Loucy (cell line): ENCODE data around the gene MN1.

ENCODE experiments used
- H2AFZ ChIP-seq: fragments of 200-600 bp; sonication (generic); 2 replicates; pipeline ENCODE4 v1.6.0; 2016; ENCODE audit warnings: antibody characterized with exemption, mild to moderate bottlenecking, low read length, moderate library complexity
- H3F3A ChIP-seq: fragments of 200-600 bp; 2 replicates; pipeline ENCODE4 v1.6.0; 2016; ENCODE audit warnings: antibody characterized with exemption, low read depth, mild to moderate bottlenecking
- H3K27me3 ChIP-seq: fragments of 200-600 bp; sonication (generic); 2 replicates; pipeline ENCODE4 v1.6.1; 2014; ENCODE audit warnings: low read length, mild to moderate bottlenecking; ENCODE audit not compliant: insufficient read depth, poor library complexity, severe bottlenecking
- H3K36me3 ChIP-seq: fragments of 200-600 bp; sonication (generic); 2 replicates; pipeline ENCODE4 v1.6.1; 2016; ENCODE audit warnings: low read length; ENCODE audit not compliant: insufficient read depth
- H3K4me1 ChIP-seq: fragments of 200-600 bp; sonication (generic); 2 replicates; pipeline ENCODE4 v1.5.1; 2014; ENCODE audit warnings: low read length, mild to moderate bottlenecking; ENCODE audit not compliant: insufficient read depth, poor library complexity, severe bottlenecking
- H3K4me2 ChIP-seq: fragments of 200-600 bp; sonication (generic); 2 replicates; pipeline ENCODE4 v1.6.0; 2014; ENCODE audit warnings: antibody characterized with exemption, low read length, low read depth, mild to moderate bottlenecking; ENCODE audit not compliant: poor library complexity, severe bottlenecking
- H3K4me3 ChIP-seq: fragments of 200-600 bp; sonication (generic); 2 replicates; pipeline ENCODE4 v1.5.1; 2014; ENCODE audit warnings: low read length, mild to moderate bottlenecking, mixed read lengths; ENCODE audit not compliant: poor library complexity, severe bottlenecking
- H3K79me2 ChIP-seq: fragments of 200-600 bp; sonication (generic); 2 replicates; pipeline ENCODE4 v1.6.1; 2014; ENCODE audit warnings: low read length; ENCODE audit not compliant: insufficient read depth
- H3K9ac ChIP-seq: fragments of 200-600 bp; sonication (generic); 2 replicates; pipeline ENCODE4 v1.6.0; 2014; ENCODE audit warnings: mild to moderate bottlenecking, low read depth, low read length, moderate library complexity; ENCODE audit not compliant: poor library complexity, severe bottlenecking
- H3K9me2 ChIP-seq: fragments of 200-600 bp; sonication (generic); replicated peaks from 2 replicates; pipeline ENCODE4 v1.6.1; 2016; ENCODE audit warnings: low read depth, low read length, mixed read lengths
- H3K9me3 ChIP-seq: fragments of 200-600 bp; sonication (generic); 2 replicates; pipeline ENCODE4 v1.6.1; 2014; ENCODE audit warnings: mild to moderate bottlenecking, antibody characterized with exemption, low read length, low read depth; ENCODE audit not compliant: insufficient read depth
- H4K20me1 ChIP-seq: fragments of 200-600 bp; sonication (generic); 2 replicates; pipeline ENCODE4 v1.6.0; 2014; ENCODE audit warnings: antibody characterized with exemption, low read length, mild to moderate bottlenecking; ENCODE audit not compliant: insufficient read depth, poor library complexity, severe bottlenecking
- CTCF ChIP-seq: fragments of 200-600 bp; sonication (generic); conservative IDR thresholded peaks from 2 replicates; pipeline ENCODE4 v1.5.1; 2014; ENCODE audit warnings: mild to moderate bottlenecking, antibody characterized with exemption, low read length
- EZH2phosphoT487 ChIP-seq: fragments of 200-600 bp; IDR thresholded peaks from 2 replicates; pipeline ENCODE4 v1.6.1; 2018; ENCODE audit warnings: antibody characterized with exemption, mild to moderate bottlenecking, moderate library complexity, borderline replicate concordance

MN1 gene

GRCh38 chr22:27792452-27793161, 8.9 kb downstream of the MN1 start:
- H3K4me3 ChIP-seq: no peak overlapping the region
- no peaks in the 10 kb centered on the region for H3F3A ChIP-seq
- no peaks in the 10 kb centered on the region for H3K9me3 ChIP-seq
- no peak overlapping the region for H3K9ac ChIP-seq
- no peak overlapping the region for H2AFZ ChIP-seq
- no peaks in the 10 kb centered on the region for H3K27me3 ChIP-seq
- H3K9me2 ChIP-seq: no peaks in the 10 kb centered on the region
- H3K4me1 ChIP-seq: no peaks in the 10 kb centered on the region
- H3K36me3 ChIP-seq: no peaks in the 10 kb centered on the region
- TF ChIP-seq EZH2phosphoT487 (no peak), CTCF (no peak)
- H3K4me2 ChIP-seq: no peak overlapping the region
- no peaks in the 10 kb centered on the region for H3K79me2 ChIP-seq
- H4K20me1 ChIP-seq: no peaks in the 10 kb centered on the region

- Histone ChIP-seq H3K9me2 (no peaks in the 10 kb centered on the region), H3K4me2 (no peak overlapping the region), H3K9ac (no peak overlapping the region), H3K4me1 (no peaks in the 10 kb centered on the region), H2AFZ (no peak overlapping the region), H3K36me3 (no peaks in the 10 kb centered on the region), H3K79me2 (no peaks in the 10 kb centered on the region), H3K4me3 (no peak overlapping the region), H3K9me3 (no peaks in the 10 kb centered on the region), H4K20me1 (no peaks in the 10 kb centered on the region), H3F3A (no peaks in the 10 kb centered on the region), H3K27me3 (no peaks in the 10 kb centered on the region)
- TF ChIP-seq EZH2phosphoT487 (no peak), CTCF (no peak)
Observed at GRCh38 chr22:27791859-27792241, 9.7 kb downstream of the MN1 start.

GRCh38 chr22:27791159-27791858, 10.2 kb downstream of the MN1 start:
- Histone ChIP-seq H3K79me2 (no peaks in the 10 kb centered on the region), H3K4me1 (no peaks in the 10 kb centered on the region), H2AFZ (no peak overlapping the region), H3F3A (no peaks in the 10 kb centered on the region), H3K4me2 (no peak overlapping the region), H3K9me3 (no peaks in the 10 kb centered on the region), H3K9ac (no peak overlapping the region), H3K36me3 (no peaks in the 10 kb centered on the region), H3K27me3 (no peaks in the 10 kb centered on the region), H3K4me3 (no peak overlapping the region), H4K20me1 (no peaks in the 10 kb centered on the region), H3K9me2 (no peaks in the 10 kb centered on the region)
- no peak for TF ChIP-seq CTCF
- TF ChIP-seq EZH2phosphoT487: no peak
